ENCODE measurements around the gene USP54. TPM values are rescaled to one million over a fixed set of nuclear protein-coding genes. Genes with fewer than 3 reads are reported as not detected.

USP54 gene
- total RNA-seq, 2 donors from 2014 or later, result 70.8 to 151 TPM

DNA sequence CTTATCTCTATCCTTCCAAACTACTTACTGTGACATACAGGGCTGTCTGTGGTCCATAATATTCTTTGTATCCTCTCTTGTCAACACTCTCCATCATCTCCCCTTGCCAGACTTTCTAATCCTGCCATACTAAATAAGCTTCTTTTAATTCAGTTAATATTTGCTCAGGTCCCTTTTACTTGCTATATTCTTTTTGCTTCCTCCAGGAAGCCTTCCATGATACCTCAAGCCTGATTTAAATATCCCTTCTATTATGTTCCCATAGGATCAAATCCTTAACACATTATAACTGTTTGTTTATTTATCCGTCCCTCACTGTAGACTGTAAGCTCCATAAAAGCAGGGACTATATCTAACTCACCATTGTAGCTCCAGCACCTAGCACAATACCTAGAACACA lies 88.1 kb downstream of the USP54 start:
- intact Hi-C loops (cut with DNase I), result no loop called here

DNA sequence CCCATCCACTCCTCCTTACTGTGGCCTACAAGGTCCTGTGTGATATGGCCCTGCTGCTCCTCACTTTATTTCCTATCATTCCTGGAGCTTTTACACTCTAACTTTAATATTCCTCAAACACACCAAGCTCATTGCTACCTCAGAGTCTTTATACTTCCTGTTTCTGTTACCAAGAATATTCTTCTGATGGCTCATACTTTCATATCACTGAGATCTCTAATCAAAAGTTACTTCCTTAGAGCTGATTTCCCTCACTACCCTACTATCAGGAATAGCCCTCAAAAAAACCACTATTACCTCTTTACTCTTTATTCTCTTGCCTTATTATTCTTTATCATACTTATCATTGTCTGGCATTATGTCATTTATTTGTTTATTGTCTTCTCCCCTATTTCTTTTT lies 89.5 kb downstream of the USP54 start:
- Histone ChIP-seq H3K27me3 (no peaks in the 10 kb centered on the region), H3K9ac (ENCODE audit: low read depth in 2 of 2, low read length in 2 of 2) (no peak overlapping the region), H3K9me3 (no peaks in the 10 kb centered on the region), H3K27ac (no peak overlapping the region), H3K4me1 (no peaks in the 10 kb centered on the region), H3K4me3 (no peak overlapping the region), H3K36me3 (peaks cover 11% of the 10 kb centered on the region)
- intact Hi-C loops (cut with DNase I), result no loop called here
- no peak for DNase-seq
- TF ChIP-seq CTCF (IDR thresholded peaks at IDR 0.05), result no peak

More for the DNA sequence above, 88.1 kb downstream of the USP54 start:
- Histone ChIP-seq H3K4me3 (no peak overlapping the region), H3K9ac (ENCODE audit: low read depth in 2 of 2, low read length in 2 of 2) (no peak overlapping the region), H3K4me1 (no peaks in the 10 kb centered on the region), H3K36me3 (peaks cover 11% of the 10 kb centered on the region), H3K27ac (no peak overlapping the region), H3K9me3 (no peaks in the 10 kb centered on the region), H3K27me3 (no peaks in the 10 kb centered on the region)
- DNase-seq, result no peak
- no peak for TF ChIP-seq CTCF (IDR thresholded peaks at IDR 0.05)

- no peak overlapping the region for H3K9ac ChIP-seq (ENCODE audit: low read depth in 2 of 2, low read length in 2 of 2)
- H3K4me3 ChIP-seq, result no peak overlapping the region
- H3K9me3 ChIP-seq, result no peaks in the 10 kb centered on the region
- DNase-seq, result no peak
- H3K4me1 ChIP-seq, result peaks cover 7% of the 10 kb centered on the region
- no peak overlapping the region for H3K27ac ChIP-seq
- intact Hi-C loops (cut with DNase I), result loop anchor here (10.0 kb wide), 1 partner anchor 243 kb away; the partner anchor contains the start of gene MRPS16
- no peaks in the 10 kb centered on the region for H3K27me3 ChIP-seq
- TF ChIP-seq CTCF (IDR thresholded peaks at IDR 0.05), result no peak
- H3K36me3 ChIP-seq, result no peaks in the 10 kb centered on the region
Measured at GRCh38 chr10:73497623-73498022, 93.5 kb downstream of the USP54 start.

DNA sequence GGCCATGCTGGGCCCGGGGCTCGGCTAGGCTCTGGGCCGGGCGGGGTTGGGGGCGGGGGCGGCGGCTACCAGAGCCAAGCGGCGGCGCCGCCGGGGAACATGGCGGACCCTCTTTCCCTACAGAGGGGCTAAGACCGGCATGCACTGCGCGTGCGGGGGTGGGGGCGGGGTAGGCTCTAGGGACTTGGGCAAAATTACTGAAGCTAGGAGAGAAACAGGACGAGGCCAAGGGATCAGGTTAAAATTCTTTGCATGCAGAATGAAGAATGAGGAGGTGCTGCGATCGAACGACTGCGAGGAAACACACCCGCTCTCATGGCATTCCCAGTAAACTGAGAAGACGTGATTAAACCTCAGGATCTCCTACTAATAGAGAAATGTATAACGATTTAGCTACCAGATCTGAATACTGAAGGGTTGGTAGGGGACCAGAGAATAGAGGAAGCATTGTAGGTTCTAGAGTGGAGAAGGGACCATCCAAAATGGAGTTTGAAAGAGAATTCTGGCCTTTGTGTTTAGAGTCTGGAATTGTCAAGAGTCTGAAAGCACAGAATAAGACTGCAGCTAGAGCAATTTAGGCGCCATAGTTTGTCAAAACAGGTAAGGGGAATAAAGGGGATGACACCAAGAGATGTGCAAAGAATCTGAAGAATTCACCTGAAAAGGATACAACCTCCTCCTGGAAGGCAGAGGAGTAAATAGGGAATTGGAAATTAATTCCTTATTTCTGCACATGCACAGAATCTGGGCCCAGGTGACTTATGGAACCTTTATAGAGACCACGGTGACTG lies 95.1 kb downstream of the USP54 start, which contains the start of gene PPP3CB:
Gene PPP3CB, minus strand, starts transcription at position 141 of the 791 bp plus-strand sequence. Its CDS starts 135 bp downstream, at position 6.
- TF ChIP-seq CTCF (IDR thresholded peaks at IDR 0.05), result no peak
- Histone ChIP-seq H3K27ac (peak within 1 kb of the TSS; percentile 99), H3K4me1 (peaks cover 7% of the 10 kb centered on the region), H3K9me3 (no peaks in the 10 kb centered on the region), H3K4me3 (peak within 1 kb of the TSS; percentile 69), H3K27me3 (no peaks in the 10 kb centered on the region), H3K36me3 (no peaks in the 10 kb centered on the region), H3K9ac (ENCODE audit: low read depth in 2 of 2, low read length in 2 of 2) (peak within 1 kb of the TSS; percentile 97 to 98)
- DNase-seq, result peak; percentile 91
- intact Hi-C loops (cut with DNase I), result loop anchor here (10.0 kb wide), 1 partner anchor 241 kb away; the partner anchor contains the start of gene MRPS16

- Histone ChIP-seq H3K4me3 (peak overlapping the region; percentile 69), H3K36me3 (no peaks in the 10 kb centered on the region), H3K4me1 (peaks cover 7% of the 10 kb centered on the region), H3K27ac (peak overlapping the region; percentile 99), H3K9ac (ENCODE audit: low read depth in 2 of 2, low read length in 2 of 2) (peak overlapping the region; percentile 97 to 98), H3K9me3 (no peaks in the 10 kb centered on the region), H3K27me3 (no peaks in the 10 kb centered on the region)
- DNase-seq, result peak; percentile 94
- intact Hi-C loops (cut with DNase I), result loop anchor here (10.0 kb wide), 1 partner anchor 241 kb away; the partner anchor contains the start of gene MRPS16
- TF ChIP-seq CTCF (IDR thresholded peaks at IDR 0.05), result no peak
Measured at GRCh38 chr10:73495226-73495883, 95.8 kb downstream of the USP54 start.

Data from colonic mucosa (tissue), 4 donors.